Stimulated activated CD8-positive, alpha-beta memory T cell treated with anti-CD3 and anti-CD28 coated beads, Interleukin-4, amount 100 ng/mL, for 4 hours (primary cell): Measurements from ENCODE around the gene CLDN16.

Experiments
- DNase-seq, 2 donors: peaks; one replicate each; pipeline ENCODE4 v3.0.0-alpha.2; 2020; ENCODE audit warnings: low read depth in 2 of 2, low spot score in 1 of 2

The CLDN16 gene

GRCh38 chr3:190435618-190436017 lies 47.7 kb downstream of the CLDN16 start:
- DNase-seq: no peak

- DNase-seq: no peak
Measured at GRCh38 chr3:190436331-190436730, 48.4 kb downstream of the CLDN16 start.

GRCh38 chr3:190442240-190442639 lies 54.3 kb downstream of the CLDN16 start:
- DNase-seq: no peak

- DNase-seq: no peak
Measured at GRCh38 chr3:190443257-190443656, 55.3 kb downstream of the CLDN16 start.

GRCh38 chr3:190444006-190444405 lies 56.0 kb downstream of the CLDN16 start:
- DNase-seq: no peak

- DNase-seq: no peak
Measured at GRCh38 chr3:190444576-190445145, 56.7 kb downstream of the CLDN16 start.

- no peak for DNase-seq
Measured at GRCh38 chr3:190446573-190447279, 58.8 kb downstream of the CLDN16 start.

GRCh38 chr3:190448256-190448655 lies 60.3 kb downstream of the CLDN16 start:
- DNase-seq: no peak

- no peak for DNase-seq
Measured at GRCh38 chr3:190449801-190450200, 61.8 kb downstream of the CLDN16 start, which contains the start of gene TMEM207. Gene TMEM207 (minus strand): TSS chr3:190449901. CDS start chr3:190449809, 92 bp downstream.

- no peak for DNase-seq
Measured at GRCh38 chr3:190455828-190456227, 67.9 kb downstream of the CLDN16 start.

- no peak for DNase-seq
Measured at GRCh38 chr3:190456770-190457169, 68.8 kb downstream of the CLDN16 start.

- no peak for DNase-seq
Measured at GRCh38 chr3:190458040-190458439, 70.1 kb downstream of the CLDN16 start.
